ENCODE measurements around the gene CYB5R4.
"Not testable (repeated sequence)": the region's sequence is repeated elsewhere in the genome, so short reads cannot be mapped to it uniquely, and the experiment has no call there.

CYB5R4 gene

GRCh38 chr6:83948851-83949250 lies 89.4 kb downstream of the CYB5R4 start:
- no peaks in the 10 kb centered on the region for H4K20me1 ChIP-seq (ENCODE audit: insufficient read depth, low read length, poor library complexity, severe bottlenecking)
- H3K36me3 ChIP-seq (ENCODE audit: insufficient read depth, low read length) = no peaks in the 10 kb centered on the region
- H3K79me2 ChIP-seq (ENCODE audit: insufficient read depth, low read length) = no peaks in the 10 kb centered on the region
- H3K9me3 ChIP-seq (ENCODE audit: insufficient read depth, low read depth, low read length) = no peaks in the 10 kb centered on the region
- H3K4me2 ChIP-seq (ENCODE audit: low read depth, low read length, poor library complexity, severe bottlenecking) = no peak overlapping the region
- H3K9me2 ChIP-seq (replicated peaks; ENCODE audit: low read depth, low read length) = no peaks in the 10 kb centered on the region
- TF ChIP-seq, protein P1, sequence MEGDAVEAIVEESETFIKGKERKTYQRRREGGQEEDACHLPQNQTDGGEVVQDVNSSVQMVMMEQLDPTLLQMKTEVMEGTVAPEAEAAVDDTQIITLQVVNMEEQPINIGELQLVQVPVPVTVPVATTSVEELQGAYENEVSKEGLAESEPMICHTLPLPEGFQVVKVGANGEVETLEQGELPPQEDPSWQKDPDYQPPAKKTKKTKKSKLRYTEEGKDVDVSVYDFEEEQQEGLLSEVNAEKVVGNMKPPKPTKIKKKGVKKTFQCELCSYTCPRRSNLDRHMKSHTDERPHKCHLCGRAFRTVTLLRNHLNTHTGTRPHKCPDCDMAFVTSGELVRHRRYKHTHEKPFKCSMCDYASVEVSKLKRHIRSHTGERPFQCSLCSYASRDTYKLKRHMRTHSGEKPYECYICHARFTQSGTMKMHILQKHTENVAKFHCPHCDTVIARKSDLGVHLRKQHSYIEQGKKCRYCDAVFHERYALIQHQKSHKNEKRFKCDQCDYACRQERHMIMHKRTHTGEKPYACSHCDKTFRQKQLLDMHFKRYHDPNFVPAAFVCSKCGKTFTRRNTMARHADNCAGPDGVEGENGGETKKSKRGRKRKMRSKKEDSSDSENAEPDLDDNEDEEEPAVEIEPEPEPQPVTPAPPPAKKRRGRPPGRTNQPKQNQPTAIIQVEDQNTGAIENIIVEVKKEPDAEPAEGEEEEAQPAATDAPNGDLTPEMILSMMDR (conservative IDR thresholded peaks at IDR 0.05; ENCODE audit: low read length) = no peak
- TF ChIP-seq EZH2phosphoT487 (IDR thresholded peaks at IDR 0.05; ENCODE audit: borderline replicate concordance) = no peak
- H3K9ac ChIP-seq (ENCODE audit: low read depth, low read length, poor library complexity, severe bottlenecking) = no peak overlapping the region
- H3K4me1 ChIP-seq (ENCODE audit: insufficient read depth, low read length, poor library complexity, severe bottlenecking) = no peaks in the 10 kb centered on the region
- no peaks in the 10 kb centered on the region for H3F3A ChIP-seq (ENCODE audit: low read depth)
- H2AFZ ChIP-seq (ENCODE audit: low read length) = no peak overlapping the region
- H3K27me3 ChIP-seq (ENCODE audit: insufficient read depth, low read length, poor library complexity, severe bottlenecking) = no peaks in the 10 kb centered on the region
- no peak overlapping the region for H3K4me3 ChIP-seq (ENCODE audit: low read length, poor library complexity, severe bottlenecking)

- not testable (repeated sequence) for H3K4me3 ChIP-seq (ENCODE audit: low read length, poor library complexity, severe bottlenecking); H3K4me2 ChIP-seq (ENCODE audit: low read depth, low read length, poor library complexity, severe bottlenecking); H3K79me2 ChIP-seq (ENCODE audit: insufficient read depth, low read length); H3K9me3 ChIP-seq (ENCODE audit: insufficient read depth, low read depth, low read length); H3K4me1 ChIP-seq (ENCODE audit: insufficient read depth, low read length, poor library complexity, severe bottlenecking); H3F3A ChIP-seq (ENCODE audit: low read depth); H3K9me2 ChIP-seq (replicated peaks; ENCODE audit: low read depth, low read length); H2AFZ ChIP-seq (ENCODE audit: low read length); H3K36me3 ChIP-seq (ENCODE audit: insufficient read depth, low read length); H4K20me1 ChIP-seq (ENCODE audit: insufficient read depth, low read length, poor library complexity, severe bottlenecking); H3K9ac ChIP-seq (ENCODE audit: low read depth, low read length, poor library complexity, severe bottlenecking); H3K27me3 ChIP-seq (ENCODE audit: insufficient read depth, low read length, poor library complexity, severe bottlenecking)
Measured at GRCh38 chr6:83951423-83951822, 91.9 kb downstream of the CYB5R4 start.

DNA sequence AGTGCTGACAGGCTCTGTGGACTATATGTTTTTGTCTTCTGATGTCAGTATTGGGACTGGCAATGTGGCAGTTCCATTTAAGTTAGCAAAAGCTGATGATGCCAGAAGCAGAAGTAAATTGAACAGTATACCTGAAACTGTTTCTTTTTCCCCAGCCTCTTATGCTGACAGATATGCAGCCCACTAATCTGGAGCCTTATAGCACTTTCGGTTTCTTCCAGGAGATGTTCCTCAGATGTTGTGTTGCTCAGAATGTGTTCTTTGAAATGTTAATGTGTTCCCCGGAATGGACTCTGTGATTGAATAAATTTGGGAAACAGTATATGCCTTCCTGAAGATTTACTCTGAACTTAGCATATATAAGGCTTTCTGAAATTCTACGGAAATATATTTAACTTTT lies 93.3 kb downstream of the CYB5R4 start:
- Histone ChIP-seq H3K4me2 (ENCODE audit: low read depth, low read length, poor library complexity, severe bottlenecking) (no peak overlapping the region), H3K4me1 (ENCODE audit: insufficient read depth, low read length, poor library complexity, severe bottlenecking) (no peaks in the 10 kb centered on the region), H3K9ac (ENCODE audit: low read depth, low read length, poor library complexity, severe bottlenecking) (no peak overlapping the region), H3K79me2 (ENCODE audit: insufficient read depth, low read length) (no peaks in the 10 kb centered on the region), H3K36me3 (ENCODE audit: insufficient read depth, low read length) (peaks cover 7% of the 10 kb centered on the region; the same call in 1 of the 2 replicates), H3K27me3 (ENCODE audit: insufficient read depth, low read length, poor library complexity, severe bottlenecking) (no peaks in the 10 kb centered on the region), H2AFZ (ENCODE audit: low read length) (no peak overlapping the region), H3K4me3 (ENCODE audit: low read length, poor library complexity, severe bottlenecking) (no peak overlapping the region), H3F3A (ENCODE audit: low read depth) (no peaks in the 10 kb centered on the region), H3K9me2 (replicated peaks; ENCODE audit: low read depth, low read length) (no peaks in the 10 kb centered on the region), H3K9me3 (ENCODE audit: insufficient read depth, low read depth, low read length) (no peaks in the 10 kb centered on the region), H4K20me1 (ENCODE audit: insufficient read depth, low read length, poor library complexity, severe bottlenecking) (no peaks in the 10 kb centered on the region)
- no peak for TF ChIP-seq EZH2phosphoT487 (IDR thresholded peaks at IDR 0.05; ENCODE audit: borderline replicate concordance)
- TF ChIP-seq, protein P1 (conservative IDR thresholded peaks at IDR 0.05; ENCODE audit: low read length) = no peak

DNA sequence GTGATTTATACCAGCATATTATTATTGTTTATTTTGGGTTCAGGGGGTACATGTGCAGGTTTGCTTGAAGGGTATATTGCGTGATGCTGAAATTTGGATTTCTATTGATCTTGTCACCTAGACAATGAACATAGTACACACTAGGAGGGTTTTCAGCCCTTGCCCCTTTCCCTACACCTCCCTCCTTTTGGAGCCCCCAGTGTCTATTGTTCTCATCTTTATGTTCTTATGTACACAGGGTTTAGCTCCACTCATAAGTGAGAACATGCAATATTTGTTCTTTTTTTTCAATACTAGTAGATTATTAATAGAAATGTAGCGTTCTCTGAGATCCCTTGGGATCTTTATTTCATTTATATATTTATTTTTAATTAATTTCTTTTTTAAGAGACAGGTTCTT lies 94.9 kb downstream of the CYB5R4 start:
- no peaks in the 10 kb centered on the region for H3K4me1 ChIP-seq (ENCODE audit: insufficient read depth, low read length, poor library complexity, severe bottlenecking)
- H4K20me1 ChIP-seq (ENCODE audit: insufficient read depth, low read length, poor library complexity, severe bottlenecking) = no peaks in the 10 kb centered on the region
- H3K36me3 ChIP-seq (ENCODE audit: insufficient read depth, low read length) = peaks cover 7% of the 10 kb centered on the region; the same call in 1 of the 2 replicates
- no peaks in the 10 kb centered on the region for H3K9me3 ChIP-seq (ENCODE audit: insufficient read depth, low read depth, low read length)
- TF ChIP-seq EZH2phosphoT487 (IDR thresholded peaks at IDR 0.05; ENCODE audit: borderline replicate concordance) = no peak
- TF ChIP-seq, protein P1 (conservative IDR thresholded peaks at IDR 0.05; ENCODE audit: low read length) = no peak
- H3K9ac ChIP-seq (ENCODE audit: low read depth, low read length, poor library complexity, severe bottlenecking) = no peak overlapping the region
- no peaks in the 10 kb centered on the region for H3F3A ChIP-seq (ENCODE audit: low read depth)
- no peak overlapping the region for H3K4me2 ChIP-seq (ENCODE audit: low read depth, low read length, poor library complexity, severe bottlenecking)
- no peak overlapping the region for H3K4me3 ChIP-seq (ENCODE audit: low read length, poor library complexity, severe bottlenecking)
- H3K27me3 ChIP-seq (ENCODE audit: insufficient read depth, low read length, poor library complexity, severe bottlenecking) = no peaks in the 10 kb centered on the region
- no peak overlapping the region for H2AFZ ChIP-seq (ENCODE audit: low read length)
- H3K79me2 ChIP-seq (ENCODE audit: insufficient read depth, low read length) = no peaks in the 10 kb centered on the region
- H3K9me2 ChIP-seq (replicated peaks; ENCODE audit: low read depth, low read length) = no peaks in the 10 kb centered on the region
